ENCODE measurements around the gene KDM3A. TPM values are rescaled to one million over a fixed set of nuclear protein-coding genes. Genes with fewer than 3 reads are reported as not detected.
A peak's percentile ranks its signal among the peaks of the same experiment; 100 is the strongest.

KDM3A gene
- total RNA-seq, 1 donor from 2014 or later: 46.0 TPM

DNA sequence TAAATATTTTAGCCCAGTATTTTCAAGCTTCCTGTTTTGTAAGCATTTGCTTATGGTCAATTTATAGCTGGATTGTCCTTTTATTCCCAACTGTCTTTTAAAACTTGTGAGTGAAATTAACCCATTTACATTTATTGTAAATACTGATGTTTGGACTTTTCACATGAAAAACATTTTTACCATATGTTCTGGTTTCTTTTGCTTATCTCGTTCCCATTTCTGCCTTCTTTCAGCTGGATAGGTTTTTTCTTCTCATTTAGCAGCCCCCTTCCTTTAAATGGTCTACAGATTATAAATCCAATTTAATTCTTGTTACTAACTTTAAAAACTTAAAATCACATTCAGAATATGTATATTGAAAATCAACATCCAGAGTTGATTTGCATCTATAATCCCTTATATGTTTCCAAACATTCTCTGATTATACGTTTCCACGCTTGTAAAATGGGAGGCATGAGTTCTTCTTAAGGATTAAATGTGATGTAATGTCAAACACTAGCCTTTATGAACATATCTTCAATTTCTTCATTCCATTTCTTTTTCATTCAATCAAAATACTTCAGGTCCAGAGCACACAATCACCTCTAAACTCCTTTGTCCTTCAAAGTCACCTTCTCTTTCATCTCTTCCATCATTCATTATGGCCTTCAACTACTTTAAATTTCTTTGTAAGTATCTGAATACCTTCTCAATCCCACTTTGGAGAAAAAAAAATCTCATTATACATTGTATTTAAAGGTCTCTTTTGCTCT lies 1.1 kb upstream of the KDM3A start:
- CTCF ChIA-PET: interaction anchor here (3.0 kb wide), 1 partner anchor 219 kb away, joined by 20 read pairs; no protein-coding TSS in a partner anchor
- POLR2A ChIA-PET: interaction anchor here (1.0 to 3.5 kb wide), 16 partner anchors 10 to 1113 kb away, joined by 3 to 38 read pairs (median 9); partner anchors contain the start of genes CHMP3, IMMT, MAT2A and POLR1A
- peak overlapping the region; percentile 100 for H3K27ac Mint-ChIP-seq
- H3K9me3 Mint-ChIP-seq: peaks cover 15% of the 10 kb centered on the region
- no peak for ATAC-seq (ENCODE audit: low read depth)
- H3K27me3 Mint-ChIP-seq: no peaks in the 10 kb centered on the region
- peak overlapping the region; percentile 96 for H3K4me3 Mint-ChIP-seq
- TF ChIP-seq, protein P1, sequence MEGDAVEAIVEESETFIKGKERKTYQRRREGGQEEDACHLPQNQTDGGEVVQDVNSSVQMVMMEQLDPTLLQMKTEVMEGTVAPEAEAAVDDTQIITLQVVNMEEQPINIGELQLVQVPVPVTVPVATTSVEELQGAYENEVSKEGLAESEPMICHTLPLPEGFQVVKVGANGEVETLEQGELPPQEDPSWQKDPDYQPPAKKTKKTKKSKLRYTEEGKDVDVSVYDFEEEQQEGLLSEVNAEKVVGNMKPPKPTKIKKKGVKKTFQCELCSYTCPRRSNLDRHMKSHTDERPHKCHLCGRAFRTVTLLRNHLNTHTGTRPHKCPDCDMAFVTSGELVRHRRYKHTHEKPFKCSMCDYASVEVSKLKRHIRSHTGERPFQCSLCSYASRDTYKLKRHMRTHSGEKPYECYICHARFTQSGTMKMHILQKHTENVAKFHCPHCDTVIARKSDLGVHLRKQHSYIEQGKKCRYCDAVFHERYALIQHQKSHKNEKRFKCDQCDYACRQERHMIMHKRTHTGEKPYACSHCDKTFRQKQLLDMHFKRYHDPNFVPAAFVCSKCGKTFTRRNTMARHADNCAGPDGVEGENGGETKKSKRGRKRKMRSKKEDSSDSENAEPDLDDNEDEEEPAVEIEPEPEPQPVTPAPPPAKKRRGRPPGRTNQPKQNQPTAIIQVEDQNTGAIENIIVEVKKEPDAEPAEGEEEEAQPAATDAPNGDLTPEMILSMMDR (IDR thresholded peaks at IDR 0.05): no peak
- peaks cover 45% of the 10 kb centered on the region for H3K36me3 Mint-ChIP-seq (ENCODE audit: low read depth)
- DNase-seq: no peak
- intact Hi-C loops (cut with micrococcal nuclease): loop anchor here (1.0 to 10.0 kb wide), 8 partner anchors 71 to 1615 kb away; partner anchors contain the start of genes ELMOD3, IMMT, KRCC1 and MAT2A
- peaks cover 39% of the 10 kb centered on the region for H3K4me1 Mint-ChIP-seq

DNA sequence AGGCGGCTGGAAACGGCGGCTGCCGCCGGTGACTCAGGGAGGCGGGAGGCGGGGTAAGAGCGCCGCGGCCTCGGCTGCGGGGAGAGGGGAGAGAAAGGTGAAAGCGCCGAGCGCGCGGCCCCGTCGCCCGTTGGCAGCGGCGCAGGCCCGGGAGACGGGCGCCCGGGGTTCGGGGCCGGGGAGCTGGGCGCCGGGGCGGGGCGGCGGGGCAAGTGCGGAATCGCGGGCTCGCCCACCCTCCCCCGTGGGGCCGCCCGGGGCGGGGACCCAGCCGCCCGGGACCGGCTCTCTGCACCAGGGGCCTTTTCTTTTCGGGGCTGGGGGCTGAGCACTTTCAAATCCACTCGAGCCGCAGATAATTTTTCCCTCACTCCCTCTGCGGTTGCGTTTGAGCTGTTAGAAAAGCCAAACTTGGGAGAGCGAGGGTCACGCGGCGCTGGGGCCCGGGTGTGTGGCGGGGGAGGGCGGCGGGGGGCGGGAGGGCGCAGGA lies 266 bp downstream of the KDM3A start:
- ChIA-PET POLR2A (interaction anchor here (0.8 to 3.5 kb wide), 28 partner anchors 9 to 1114 kb away, joined by 3 to 38 read pairs (median 4); partner anchors contain the start of genes CHMP3, IMMT, MAT2A and POLR1A), CTCF (interaction anchor here (3.0 kb wide), 1 partner anchor 220 kb away, joined by 20 read pairs; no protein-coding TSS in a partner anchor)
- peaks cover 45% of the 10 kb centered on the region for H3K4me1 Mint-ChIP-seq
- no peaks in the 10 kb centered on the region for H3K27me3 Mint-ChIP-seq
- peaks cover 52% of the 10 kb centered on the region for H3K36me3 Mint-ChIP-seq (ENCODE audit: low read depth)
- H3K27ac Mint-ChIP-seq: peak overlapping the region; percentile 100
- intact Hi-C loops (cut with micrococcal nuclease): loop anchor here (1.0 to 10.0 kb wide), 8 partner anchors 73 to 1613 kb away; partner anchors contain the start of genes CHMP3, ELMOD3, KRCC1 and MAT2A
- peak overlapping the region; percentile 96 for H3K4me3 Mint-ChIP-seq
- no peak for DNase-seq
- no peak for ATAC-seq (ENCODE audit: low read depth)
- H3K9me3 Mint-ChIP-seq: peaks cover 14% of the 10 kb centered on the region
- TF ChIP-seq, protein P1 (IDR thresholded peaks at IDR 0.05): no peak

DNA sequence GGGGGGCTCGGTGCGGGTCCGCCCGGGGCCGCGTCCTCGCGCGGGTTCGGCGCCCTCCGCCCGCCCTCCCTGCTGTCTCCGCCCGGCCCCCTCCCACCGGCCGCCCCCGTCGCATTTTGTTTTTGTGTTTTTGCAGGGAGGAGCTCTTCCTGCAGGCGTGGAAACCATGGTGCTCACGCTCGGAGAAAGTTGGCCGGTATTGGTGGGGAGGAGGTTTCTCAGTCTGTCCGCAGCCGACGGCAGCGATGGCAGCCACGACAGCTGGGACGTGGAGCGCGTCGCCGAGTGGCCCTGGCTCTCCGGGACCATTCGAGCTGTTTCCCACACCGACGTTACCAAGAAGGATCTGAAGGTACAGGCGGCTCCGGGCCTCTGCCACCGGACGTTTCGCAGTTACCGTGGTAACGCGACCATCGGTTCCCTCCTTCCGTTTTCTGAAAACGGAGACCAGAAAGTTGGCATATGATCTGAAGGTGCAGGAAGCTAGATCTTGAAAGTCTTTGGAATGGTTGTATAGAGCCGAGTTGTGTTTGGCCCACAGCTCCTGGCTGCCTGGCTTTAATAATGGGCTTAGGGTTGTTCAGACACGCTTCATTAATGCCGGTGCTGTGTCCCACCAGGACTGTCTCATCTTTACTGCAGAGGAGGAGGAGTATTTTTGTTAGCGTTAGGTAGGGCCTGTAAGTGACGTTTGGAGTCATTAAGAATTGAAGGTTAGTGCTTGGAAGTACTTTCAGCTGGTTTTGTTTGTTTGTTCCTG lies 891 bp downstream of the KDM3A start:
- peak; percentile 54 for DNase-seq
- CTCF ChIA-PET: interaction anchor here (1.2 to 3.0 kb wide), 2 partner anchors 76 to 221 kb away, joined by 3 to 20 read pairs; no protein-coding TSS in a partner anchor
- H3K4me3 Mint-ChIP-seq: peak overlapping the region; percentile 95
- H3K4me1 Mint-ChIP-seq: peaks cover 45% of the 10 kb centered on the region
- intact Hi-C loops (cut with micrococcal nuclease): loop anchor here (1.0 to 10.0 kb wide), 9 partner anchors 73 to 1613 kb away; partner anchors contain the start of genes CHMP3, ELMOD3, KRCC1 and MAT2A
- TF ChIP-seq, protein P1 (IDR thresholded peaks at IDR 0.05): no peak
- POLR2A ChIA-PET: interaction anchor here (0.6 to 3.5 kb wide), 17 partner anchors 8 to 1115 kb away, joined by 3 to 38 read pairs (median 6); partner anchors contain the start of genes CHMP3, IMMT, POLR1A and PTCD3
- no peaks in the 10 kb centered on the region for H3K27me3 Mint-ChIP-seq
- peaks cover 10% of the 10 kb centered on the region for H3K9me3 Mint-ChIP-seq
- ATAC-seq (ENCODE audit: low read depth): peak; percentile 4
- peak overlapping the region; percentile 97 for H3K27ac Mint-ChIP-seq
- H3K36me3 Mint-ChIP-seq (ENCODE audit: low read depth): peaks cover 56% of the 10 kb centered on the region

DNA sequence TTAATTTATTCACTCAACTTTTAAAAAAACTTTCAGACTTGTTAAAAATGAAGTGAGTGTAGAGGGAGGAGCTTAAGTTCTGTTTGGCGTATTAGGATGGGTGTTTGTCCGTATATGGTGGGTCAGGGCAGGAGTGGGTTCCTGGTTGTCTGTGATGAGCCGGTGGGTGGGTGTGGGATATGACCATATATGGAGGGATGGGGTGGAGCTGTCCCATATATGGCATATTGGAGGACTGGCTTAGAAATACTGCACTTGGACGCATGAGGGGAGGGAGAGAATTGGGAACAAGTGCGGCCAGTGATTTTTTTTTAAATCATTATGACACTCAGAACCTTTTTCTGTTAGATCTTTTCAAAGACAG lies 1.5 kb downstream of the KDM3A start:
- Mint-ChIP-seq H3K27ac (peak overlapping the region; percentile 97), H3K27me3 (no peaks in the 10 kb centered on the region), H3K4me1 (peaks cover 49% of the 10 kb centered on the region), H3K9me3 (peaks cover 10% of the 10 kb centered on the region), H3K4me3 (peak overlapping the region; percentile 95), H3K36me3 (ENCODE audit: low read depth) (peaks cover 60% of the 10 kb centered on the region)
- TF ChIP-seq, protein P1 (IDR thresholded peaks at IDR 0.05): no peak
- POLR2A ChIA-PET: interaction anchor here (0.6 to 3.5 kb wide), 10 partner anchors 11 to 1613 kb away, joined by 3 to 38 read pairs (median 12); partner anchors contain the start of genes CHMP3, IMMT, POLR1A and PTCD3
- ATAC-seq (ENCODE audit: low read depth) (peak; percentile 46), DNase-seq (peak; percentile 28)
- intact Hi-C loops (cut with micrococcal nuclease): loop anchor here (1.0 to 10.0 kb wide), 5 partner anchors 221 to 1612 kb away; partner anchors contain the start of genes ELMOD3, KRCC1, RETSAT and USP39
- CTCF ChIA-PET: interaction anchor here (1.2 to 3.0 kb wide), 2 partner anchors 77 to 221 kb away, joined by 3 to 20 read pairs; no protein-coding TSS in a partner anchor

Data from activated B cell treated with CpG ODN at 0.5 μM for 24 hours (primary cell).